CD4-positive, alpha-beta T cell treated with Interleukin-6 at 100 ng/mL for 8 hours (primary cell): ENCODE results near the gene ABHD12.

Experiments
- DNase-seq: peaks from one replicate; pipeline ENCODE4 v3.0.0-alpha.2; 2020; ENCODE audit warnings: mixed read lengths, low spot score

Gene ABHD12

DNA sequence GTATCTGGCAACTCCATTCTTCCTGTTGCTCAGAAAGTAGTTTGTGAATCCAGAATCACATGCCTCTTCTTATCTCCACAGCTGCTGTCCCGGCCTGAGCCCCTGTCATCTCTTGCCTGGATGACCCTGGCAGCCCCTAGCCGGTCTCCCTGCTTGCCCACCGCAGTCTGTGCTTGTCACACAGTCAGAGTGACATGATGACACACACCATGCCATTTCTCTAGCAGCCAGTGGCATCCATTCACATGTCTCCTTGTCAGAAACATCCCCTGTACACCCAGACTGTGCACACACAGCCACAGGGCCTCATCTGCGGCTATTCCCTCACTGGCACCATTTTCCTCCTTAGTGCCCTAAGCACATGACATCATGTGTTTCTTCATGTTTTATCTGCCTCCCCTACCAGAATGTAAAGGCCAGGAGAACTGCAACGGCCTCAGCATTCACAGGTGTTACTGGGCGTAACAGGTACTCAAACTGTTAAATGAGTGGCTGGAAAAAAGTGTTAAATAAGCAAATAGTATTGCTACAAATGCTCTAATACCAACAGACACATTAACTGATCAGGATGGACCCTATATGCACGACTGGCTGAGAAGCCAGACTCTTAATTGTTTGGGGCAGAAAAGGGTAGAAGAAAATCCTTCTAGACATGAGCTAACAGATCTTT, 9.6 kb downstream of the ABHD12 start:
- no peak for DNase-seq

DNA sequence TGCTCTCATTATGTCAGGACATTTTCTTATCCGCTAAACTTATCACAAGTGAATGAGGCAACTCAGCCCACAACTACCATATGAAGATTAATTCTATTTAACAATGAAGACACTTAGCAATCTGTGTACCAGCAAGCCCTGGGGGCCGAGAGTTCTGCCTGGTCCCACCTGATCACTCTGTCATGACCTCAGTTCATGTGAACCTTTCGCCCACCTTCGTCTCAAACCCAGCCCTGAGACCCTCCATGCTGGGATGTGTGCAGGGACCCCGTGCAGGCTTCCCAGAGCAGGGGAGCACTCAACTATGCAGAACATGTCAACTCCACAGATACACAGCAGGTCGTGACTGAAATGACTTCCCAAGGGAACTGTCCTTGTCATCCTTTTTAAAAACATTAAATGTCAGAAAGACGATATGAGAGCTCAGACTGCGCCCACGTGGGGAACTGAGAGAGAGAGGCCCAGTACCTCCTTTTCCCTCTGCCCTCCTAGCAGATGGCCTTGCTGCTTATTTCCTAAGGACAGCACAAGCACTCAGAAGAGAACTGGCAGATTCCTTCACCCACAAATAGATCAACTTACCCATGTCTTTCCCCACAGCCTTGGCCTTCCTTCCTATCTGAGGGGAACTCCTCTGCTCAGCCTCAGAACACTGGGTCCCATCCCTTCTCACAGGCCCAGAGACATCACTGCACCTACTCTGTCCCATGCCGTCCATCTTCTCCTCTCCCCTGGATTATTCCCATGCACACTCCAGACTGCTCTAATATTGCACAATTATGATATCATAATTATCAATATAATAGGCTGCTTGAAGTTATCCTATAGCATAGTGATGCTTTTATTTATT, 11.5 kb downstream of the ABHD12 start:
- no peak for DNase-seq

DNA sequence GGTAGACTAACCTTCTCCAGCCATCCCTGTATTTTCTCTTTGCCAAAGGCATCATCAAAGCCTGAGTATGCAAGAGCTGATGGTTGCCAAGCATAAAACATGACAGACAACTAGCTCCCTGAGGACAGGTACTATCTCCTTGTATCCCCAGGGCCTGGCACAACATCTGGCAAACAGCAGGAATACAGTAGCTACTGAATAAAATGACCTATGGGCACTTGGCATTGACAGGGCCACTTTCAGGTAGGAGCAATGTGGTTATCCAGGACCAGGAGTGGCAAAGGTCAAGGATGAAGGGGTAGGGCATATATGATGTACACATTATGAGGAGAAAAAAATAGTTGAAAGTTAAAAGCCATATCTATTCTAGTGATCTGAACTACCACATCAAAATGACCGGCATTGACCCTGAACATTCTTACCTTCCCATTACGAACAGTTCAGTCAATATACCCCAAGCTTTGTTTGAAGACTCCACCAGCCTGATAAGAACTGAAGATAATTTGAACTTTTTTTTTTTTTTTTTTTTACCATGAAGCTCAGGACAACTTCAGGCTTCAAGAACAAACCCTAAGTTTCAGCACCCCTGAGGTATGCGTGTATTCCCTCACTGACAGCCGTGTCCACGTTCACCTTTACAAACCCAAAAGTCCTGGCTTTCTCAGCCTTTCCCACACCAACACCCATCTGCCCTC, 12.3 kb downstream of the ABHD12 start:
- DNase-seq: no peak

DNA sequence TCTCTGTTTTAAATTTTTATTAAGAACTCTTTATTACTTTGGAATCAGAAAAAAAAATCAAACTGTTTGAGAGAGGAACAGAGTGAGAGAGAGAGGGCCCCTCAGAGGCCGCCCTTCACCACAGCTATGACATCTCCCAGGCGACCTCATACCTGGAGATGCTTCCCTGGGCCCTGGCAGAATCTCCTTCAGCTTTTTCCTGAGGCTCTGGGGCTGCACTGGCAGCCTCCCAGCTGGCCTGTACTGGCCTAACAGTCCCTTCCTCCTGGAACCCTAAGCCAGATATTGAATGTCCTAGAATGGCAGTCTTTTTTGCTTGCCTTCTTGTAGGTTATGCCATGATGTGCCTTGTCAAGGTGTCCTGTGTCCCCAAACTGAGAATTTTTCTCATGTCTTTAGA, 13.7 kb downstream of the ABHD12 start:
- DNase-seq: no peak

DNA sequence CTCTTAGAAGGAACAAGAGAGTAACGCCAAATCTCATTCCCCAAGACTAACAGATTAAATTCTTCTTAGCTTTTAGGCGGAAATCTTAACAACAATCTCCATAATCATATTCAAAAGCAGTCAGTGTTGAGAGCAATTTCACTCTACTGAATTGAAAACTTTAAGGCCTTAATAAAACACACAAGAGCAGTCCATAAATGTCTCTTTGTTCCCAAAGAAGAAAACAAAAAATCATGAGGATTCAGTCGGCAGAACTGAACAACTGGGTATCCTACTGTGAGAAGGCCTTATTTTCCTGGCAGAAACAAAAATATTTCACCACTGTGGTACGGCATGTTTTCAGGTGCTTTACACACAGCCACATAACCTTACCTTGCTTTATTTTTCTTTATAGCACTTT, 14.4 kb downstream of the ABHD12 start:
- DNase-seq: no peak

DNA sequence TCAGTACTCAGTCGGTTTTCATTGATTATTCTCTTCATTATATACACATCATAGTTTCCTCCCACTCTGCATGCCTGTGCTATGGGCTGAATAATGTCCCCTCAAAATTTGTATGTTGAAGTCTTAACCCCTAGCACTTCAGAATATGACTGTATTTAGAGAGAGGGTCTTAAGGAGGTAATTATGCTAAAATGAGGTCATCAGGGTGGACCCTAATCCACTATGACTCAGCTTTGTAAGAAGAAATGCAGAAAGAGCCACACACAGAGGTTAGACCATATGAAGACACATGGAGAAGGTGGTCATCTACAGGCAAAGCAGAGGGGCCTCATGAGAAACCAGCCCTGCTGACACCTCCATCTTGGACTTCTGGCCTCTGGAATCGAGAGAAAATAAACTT, 15.8 kb downstream of the ABHD12 start:
- DNase-seq: no peak

DNA sequence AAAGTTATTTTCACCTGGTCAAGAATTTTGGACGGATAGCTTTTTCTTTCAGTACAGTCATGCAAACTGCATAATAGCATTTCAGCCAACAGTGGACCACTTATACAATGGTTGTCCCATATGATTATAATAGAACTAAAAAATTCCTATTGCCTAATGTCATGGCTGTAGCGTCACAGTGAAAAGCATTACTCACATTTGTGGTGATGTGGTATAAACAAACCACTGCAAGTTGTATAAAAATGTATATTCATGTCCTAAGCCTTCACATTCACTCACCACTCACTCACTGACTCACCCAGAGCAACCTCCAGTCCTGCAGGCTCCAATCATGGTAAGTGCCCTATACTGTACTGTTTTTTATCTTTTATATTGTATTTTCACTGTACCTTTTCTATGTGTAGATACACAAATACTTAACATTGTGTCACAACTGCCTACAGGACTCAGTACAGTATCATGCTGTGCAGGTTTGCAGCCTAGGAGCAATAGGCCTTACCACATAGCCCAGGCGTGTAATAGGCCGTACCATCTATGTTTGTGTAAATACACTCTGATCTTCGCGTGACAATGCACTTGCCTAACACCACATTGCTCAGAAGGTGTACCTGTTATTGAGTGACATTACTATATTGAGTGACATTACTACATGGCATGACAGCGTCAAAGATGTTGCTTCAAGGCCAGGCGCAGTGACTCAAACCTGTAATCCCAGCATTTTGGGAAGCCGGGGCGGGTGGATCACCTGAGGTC, 17.9 kb downstream of the ABHD12 start:
- no peak for DNase-seq

DNA sequence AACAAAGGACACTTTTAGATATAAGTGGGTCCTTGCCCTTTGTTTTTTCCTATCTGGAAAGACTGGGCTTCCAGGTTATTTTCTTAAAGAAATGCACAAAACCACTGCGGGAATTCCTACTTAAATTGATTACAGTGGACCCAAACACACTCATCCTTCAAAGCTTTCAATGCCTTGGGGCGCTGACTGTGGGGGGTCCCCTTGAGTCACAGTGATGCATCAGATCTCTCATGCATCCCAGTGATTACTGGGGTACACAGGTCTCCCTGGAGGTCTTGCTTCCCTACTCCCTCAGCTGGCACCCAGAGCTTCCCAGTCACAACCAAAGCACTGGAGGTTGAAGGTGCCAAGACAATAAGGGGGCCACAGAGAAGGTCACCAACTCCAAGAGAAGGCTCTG, 20.7 kb downstream of the ABHD12 start:
- DNase-seq: no peak

DNA sequence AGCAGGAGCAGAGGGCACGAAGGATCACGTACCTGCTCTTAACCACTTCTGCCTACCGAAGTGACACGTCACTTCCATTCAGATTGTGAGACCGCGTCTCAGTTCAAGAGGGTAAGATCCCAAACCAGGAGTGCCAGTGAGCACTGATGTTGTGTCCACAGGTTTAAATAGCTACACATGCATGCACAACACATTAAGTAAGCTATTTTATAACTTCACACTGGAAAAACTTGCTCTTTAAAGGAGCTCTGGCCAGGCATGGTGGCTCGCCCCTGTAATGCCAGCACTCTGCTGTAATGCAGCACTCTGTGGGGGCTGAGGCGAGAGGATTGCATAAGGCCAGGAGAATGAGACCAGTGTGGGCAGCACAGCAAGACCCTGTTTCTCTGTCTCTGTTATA, 21.1 kb downstream of the ABHD12 start:
- DNase-seq: no peak

DNA sequence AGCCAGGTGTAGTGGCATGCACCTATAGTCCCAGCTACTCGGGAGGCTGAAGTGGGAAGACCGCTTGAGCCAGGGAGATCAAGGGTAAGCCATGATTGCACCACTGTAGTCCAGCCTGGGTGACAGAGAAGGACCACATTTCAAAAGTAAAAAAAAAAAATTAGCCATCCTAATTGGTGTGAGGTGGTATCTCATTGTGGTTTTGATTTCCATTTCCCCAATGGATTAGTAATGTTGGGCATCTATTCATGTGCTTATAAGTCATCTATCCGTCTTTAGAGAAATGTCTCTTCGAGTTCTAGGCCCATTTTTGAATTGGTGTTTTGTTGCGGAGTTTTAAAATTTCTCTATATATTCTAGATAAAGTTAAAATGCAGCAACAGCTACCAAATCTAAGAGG, 21.7 kb downstream of the ABHD12 start:
- DNase-seq: no peak

DNA sequence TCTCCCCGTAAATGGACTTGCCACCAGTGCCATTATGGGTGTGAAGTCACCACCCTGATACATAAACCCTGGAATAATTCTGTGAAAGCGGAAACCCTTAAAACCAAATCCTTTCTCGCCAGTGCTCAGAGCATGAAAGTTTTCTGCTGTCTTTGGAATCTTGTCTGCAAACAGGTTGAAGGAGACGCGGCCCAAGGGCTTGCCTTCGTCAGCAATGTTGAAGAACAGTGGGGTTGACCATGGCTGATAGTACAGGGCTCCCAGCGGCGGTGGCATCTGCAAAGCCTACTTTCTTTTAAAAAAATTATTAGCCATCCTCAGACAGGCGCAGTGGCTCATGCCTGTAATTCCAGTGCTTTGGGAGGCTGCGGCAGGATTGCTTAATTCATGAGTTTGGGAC, 22.1 kb downstream of the ABHD12 start:
- DNase-seq: no peak

DNA sequence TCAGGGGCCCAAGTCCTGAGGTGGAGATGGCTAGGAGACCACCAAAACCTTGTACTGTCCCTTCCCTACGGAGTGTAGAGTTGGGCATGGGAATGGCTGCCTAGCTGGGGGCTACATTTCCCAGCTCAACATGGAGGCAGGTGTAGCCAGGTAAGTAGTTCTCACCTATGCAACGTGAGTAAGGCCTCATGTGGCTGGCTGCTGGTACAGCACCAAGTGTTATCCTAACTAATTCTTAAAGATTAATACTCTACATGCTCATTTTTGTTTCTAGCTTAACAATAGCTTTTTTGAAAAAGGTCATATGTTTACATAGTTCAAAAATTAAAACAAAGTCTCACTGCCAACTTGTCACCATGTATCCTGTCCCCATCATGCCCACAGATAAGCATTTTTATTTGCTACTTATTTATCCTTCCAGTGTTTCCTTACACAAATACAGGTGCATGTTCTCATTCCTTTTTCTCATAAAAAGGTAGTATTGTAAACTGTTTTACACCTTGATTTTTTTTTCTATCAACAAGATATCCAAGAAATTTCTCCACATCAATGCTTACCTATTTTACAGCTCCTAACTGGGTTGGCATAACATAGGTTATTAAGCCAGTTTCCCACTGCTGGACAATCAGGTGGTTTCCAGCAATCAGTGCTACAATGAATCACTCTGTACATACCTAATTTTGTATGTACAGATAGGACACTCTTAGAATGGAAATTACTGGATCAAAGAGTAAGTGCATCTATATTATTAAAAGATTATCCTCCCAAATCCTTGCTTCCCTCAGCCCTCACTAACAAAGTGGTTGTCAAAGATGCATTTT, 25.5 kb downstream of the ABHD12 start:
- no peak for DNase-seq

DNA sequence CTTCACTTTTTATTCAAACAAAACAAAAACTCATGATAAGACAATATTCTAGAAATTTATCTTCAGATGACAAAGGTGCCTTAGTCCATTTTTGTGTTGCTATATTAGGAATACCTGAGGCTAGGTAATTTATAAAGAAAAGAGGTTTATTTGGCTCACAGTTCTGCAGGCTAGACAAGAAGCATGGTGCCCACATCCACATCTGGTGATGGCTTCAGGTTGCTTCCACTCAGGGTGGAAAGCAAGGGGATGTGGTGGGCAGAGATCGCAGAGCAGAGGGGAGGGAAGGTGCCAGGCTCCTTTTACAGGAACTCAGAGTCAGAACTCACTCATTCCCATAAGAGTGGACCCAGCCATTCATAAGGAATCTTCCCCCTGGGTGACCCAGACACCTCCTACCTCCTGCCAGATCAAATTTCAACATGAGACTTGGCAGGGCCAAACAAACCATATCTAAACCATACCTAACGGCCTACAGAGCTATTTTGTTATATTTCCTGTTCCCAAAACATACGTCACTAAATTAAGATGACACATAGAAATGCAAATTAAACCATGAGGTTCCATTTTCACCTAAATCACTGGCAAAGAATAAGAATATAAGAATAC, 26.4 kb downstream of the ABHD12 start:
- no peak for DNase-seq

DNA sequence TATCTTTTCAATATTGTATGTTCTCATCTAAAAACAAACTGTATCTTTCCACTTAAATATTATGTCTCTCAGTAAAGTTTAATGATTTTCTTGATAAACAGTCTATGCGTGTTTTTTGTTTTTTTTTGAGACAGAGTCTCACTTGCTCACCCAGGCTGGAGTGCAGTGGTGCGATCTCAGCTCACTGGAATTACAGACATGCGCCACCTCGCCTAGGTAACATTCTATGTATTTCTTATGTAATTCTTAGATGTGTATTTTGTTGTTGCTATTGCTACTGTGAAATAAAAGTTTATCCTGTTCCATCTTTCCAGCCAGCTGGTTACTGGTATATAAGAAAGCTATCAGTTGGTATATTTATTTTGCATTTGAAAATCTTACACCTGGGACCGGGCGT, 29.4 kb downstream of the ABHD12 start:
- DNase-seq: no peak

DNA sequence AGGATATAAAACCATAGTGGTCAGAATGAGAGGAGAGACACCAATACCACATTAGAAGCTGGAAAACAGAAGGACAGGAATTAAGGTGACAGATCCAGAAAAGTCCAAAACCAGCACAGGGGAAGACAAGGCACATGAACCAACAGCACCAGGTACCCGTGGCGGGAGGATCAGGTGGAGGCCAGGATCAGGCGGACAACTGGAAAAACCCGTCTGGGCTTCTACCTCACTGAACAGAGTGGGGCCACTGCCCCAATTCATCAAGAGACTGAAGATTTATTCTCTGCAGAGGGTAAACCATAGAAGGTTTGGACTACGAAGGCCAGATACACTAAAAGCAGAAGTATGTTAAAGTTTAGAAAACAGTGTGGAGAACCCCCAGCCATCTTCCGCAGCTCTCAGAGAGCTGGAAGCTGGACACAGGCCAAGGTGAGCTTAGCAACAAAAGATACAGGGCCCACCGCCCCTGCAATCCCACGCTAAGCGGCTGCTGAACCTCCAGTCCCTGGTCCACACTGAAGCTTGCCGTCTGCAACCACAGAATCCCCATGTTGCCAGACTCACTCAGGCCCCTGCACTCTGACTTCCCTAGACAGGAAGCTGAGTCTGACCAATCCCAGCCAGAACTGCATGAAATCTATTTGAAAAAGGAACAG, 29.9 kb downstream of the ABHD12 start:
- no peak for DNase-seq

DNA sequence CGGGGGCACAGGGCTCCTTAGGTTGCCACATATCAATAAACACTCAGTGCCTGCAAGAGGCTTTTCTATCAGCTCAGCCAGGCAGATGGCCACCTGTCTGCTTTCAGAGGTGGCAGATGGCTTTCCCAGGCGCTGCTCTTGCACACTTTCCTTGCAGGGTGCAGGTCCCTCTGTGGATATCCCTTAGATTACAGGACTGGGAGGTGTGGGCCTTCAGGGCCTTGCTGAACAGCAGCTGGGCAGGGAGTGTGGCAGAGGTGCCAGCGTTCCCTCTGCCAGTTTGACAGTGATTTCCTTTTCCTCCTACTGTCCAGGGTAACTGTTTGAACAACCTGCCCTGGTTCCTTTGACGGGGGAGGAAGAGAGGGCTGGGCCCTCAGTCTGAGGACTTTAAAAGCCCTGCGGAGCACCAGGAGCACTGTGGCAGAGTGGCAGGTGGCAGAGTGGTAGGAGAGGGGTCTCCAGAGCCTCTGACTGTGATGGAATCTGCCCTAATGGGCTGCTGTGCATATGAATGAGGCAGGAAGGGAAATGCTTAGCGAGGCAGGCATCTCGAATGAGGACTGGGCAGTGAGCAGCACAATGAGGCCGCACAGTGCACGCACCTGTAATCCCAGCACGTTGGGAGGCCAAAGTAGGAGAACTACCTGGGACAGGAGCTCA, 34.2 kb downstream of the ABHD12 start:
- DNase-seq: no peak

DNA sequence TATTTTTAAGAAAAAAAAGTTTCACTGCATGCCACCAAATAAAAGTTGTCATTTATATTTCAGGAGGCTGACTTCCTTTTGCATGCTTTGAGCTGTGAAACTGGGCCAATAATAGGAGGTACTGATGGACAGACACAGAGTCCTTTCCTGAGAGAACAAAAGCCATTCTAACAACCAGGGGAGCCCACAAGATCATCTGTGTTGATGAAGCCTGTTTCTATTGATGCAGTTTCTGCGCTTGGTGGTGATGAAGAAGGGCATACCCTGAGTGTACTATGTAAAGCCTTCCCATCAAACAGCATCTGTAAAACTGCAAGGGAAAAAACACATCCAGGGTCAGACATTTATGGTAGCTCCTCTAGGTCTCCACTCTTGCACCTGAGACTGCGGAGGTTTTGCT, 34.8 kb downstream of the ABHD12 start:
- DNase-seq: no peak

DNA sequence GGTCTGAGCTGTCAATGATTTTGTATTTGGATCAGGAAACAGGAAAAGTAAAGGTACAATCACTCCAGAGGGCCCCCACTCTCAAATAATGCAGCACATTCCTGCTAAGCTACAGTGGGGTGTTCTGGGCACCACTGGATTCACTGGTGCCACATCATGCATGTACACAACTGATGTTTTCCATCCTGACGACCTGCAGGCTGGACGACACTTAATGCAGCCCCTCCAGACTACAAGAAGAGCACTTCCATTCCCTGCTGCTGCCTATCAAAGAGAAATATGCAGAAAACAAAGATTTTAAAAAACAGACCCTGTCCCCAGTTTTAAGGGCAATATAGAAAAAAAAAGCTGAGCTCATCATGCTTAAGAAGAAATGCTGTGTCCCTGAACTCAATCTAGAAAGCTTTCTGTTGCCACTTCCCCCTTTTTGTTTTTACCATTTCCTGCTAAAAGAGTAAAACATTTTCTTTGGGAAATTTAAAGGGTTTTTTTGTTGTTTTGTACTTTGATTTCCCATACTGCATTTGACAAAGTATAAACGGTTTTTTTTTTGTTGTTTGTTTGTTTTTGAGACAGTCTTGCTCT, 35.5 kb downstream of the ABHD12 start:
- DNase-seq: no peak
